AG09309 (cell line): ENCODE measurements around the gene SFXN5.

ENCODE experiments used
- DNase-seq: peaks from one replicate; pipeline ENCODE4 v3.0.0-alpha.2; 2010; ENCODE audit warnings: low read depth
- H3K4me3 ChIP-seq: 2 replicates; pipeline ENCODE4 v1.5.1; 2011; ENCODE audit warnings: mild to moderate bottlenecking, low read depth, low read length, moderate library complexity; ENCODE audit not compliant: control insufficient read depth
- TF ChIP-seq, protein P1 (sequence below): IDR thresholded peaks from 2 replicates; pipeline ENCODE4 v1.5.1; 2011; ENCODE audit warnings: mild to moderate bottlenecking, low read depth, low read length, inconsistent platforms; ENCODE audit not compliant: insufficient read depth, control insufficient read depth; ENCODE audit errors: missing control alignments

SFXN5 gene

GRCh38 chr2:72933646-72934151 lies 137.8 kb downstream of the SFXN5 start:
- TF ChIP-seq, protein P1, sequence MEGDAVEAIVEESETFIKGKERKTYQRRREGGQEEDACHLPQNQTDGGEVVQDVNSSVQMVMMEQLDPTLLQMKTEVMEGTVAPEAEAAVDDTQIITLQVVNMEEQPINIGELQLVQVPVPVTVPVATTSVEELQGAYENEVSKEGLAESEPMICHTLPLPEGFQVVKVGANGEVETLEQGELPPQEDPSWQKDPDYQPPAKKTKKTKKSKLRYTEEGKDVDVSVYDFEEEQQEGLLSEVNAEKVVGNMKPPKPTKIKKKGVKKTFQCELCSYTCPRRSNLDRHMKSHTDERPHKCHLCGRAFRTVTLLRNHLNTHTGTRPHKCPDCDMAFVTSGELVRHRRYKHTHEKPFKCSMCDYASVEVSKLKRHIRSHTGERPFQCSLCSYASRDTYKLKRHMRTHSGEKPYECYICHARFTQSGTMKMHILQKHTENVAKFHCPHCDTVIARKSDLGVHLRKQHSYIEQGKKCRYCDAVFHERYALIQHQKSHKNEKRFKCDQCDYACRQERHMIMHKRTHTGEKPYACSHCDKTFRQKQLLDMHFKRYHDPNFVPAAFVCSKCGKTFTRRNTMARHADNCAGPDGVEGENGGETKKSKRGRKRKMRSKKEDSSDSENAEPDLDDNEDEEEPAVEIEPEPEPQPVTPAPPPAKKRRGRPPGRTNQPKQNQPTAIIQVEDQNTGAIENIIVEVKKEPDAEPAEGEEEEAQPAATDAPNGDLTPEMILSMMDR = no peak
- no peak overlapping the region for H3K4me3 ChIP-seq
- DNase-seq = no peak

GRCh38 chr2:72933207-72933606 lies 138.3 kb downstream of the SFXN5 start:
- TF ChIP-seq, protein P1 = no peak
- H3K4me3 ChIP-seq = no peak overlapping the region
- no peak for DNase-seq

- DNase-seq = no peak
- TF ChIP-seq, protein P1 = no peak
- H3K4me3 ChIP-seq = no peak overlapping the region
Measured at GRCh38 chr2:72932805-72933204, 138.7 kb downstream of the SFXN5 start.

DNA sequence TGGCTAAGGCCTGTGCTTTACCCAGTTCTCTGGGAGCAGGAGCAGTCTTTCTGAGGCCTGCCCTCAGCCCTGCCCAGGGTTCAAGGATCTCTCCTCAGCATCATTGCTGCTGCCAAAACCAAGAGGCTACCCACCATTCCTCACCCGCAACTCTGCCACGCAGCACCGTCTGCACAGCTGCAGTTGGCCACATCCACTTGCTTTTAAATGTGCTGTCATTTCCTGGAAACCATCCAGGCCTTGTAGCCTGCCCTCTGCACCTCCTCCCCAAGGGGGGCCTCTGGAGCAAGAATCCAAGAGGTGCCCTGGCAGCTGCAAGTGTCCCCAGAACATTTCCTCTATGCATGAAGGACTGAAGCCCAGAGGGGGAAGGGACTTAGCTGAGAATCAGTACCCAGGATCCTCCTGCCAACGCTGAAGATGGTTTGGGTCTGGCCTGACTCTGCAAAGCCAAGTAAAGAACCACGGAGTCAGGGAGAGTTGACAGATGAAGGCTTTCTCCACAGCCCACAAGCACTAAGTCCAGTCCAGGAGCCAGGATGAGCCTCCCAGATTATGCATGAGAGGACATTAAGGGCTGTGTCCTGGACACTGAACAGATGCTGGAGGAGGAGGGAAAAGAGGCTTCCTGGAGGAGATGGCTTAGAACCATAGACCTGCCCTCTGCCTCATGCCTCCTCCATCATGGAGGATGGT lies 139.3 kb downstream of the SFXN5 start:
- no peak for DNase-seq
- no peak overlapping the region for H3K4me3 ChIP-seq

GRCh38 chr2:72931280-72931910 lies 140.1 kb downstream of the SFXN5 start:
- H3K4me3 ChIP-seq = no peak overlapping the region
- no peak for DNase-seq
- TF ChIP-seq, protein P1 = no peak

More for the DNA sequence above, 139.3 kb downstream of the SFXN5 start:
- TF ChIP-seq, protein P1 = no peak

GRCh38 chr2:72929010-72929409 lies 142.5 kb downstream of the SFXN5 start:
- H3K4me3 ChIP-seq = no peak overlapping the region
- no peak for DNase-seq
- TF ChIP-seq, protein P1 = no peak
